Tibial nerve (tissue), 4 donors: ENCODE results near the gene UBL5. TPM values are rescaled to one million over a fixed set of nuclear protein-coding genes. Genes with fewer than 3 reads are reported as not detected.

ENCODE experiments used
- DNase-seq, 2 donors: peaks; one replicate each; pipeline ENCODE4 v3.0.0-alpha.2; 2019; ENCODE audit warnings: low spot score in 2 of 2
- H3K27ac ChIP-seq, 4 donors: fragments of 200-600 bp; sonication (generic) in 3 of 4; one replicate each; pipeline ENCODE4 v1.5.1; 2017 to 2019; ENCODE audit warnings: mild to moderate bottlenecking in 1 of 4
- H3K27me3 ChIP-seq, 2 donors: fragments of 200-600 bp; sonication (generic) in 1 of 2; one replicate each; pipeline versions ENCODE4 v1.5.1 to v1.6.0; 2017 to 2019
- H3K36me3 ChIP-seq, 3 donors: fragments of 200-600 bp; sonication (generic); one replicate each; pipeline ENCODE4 v1.5.1; 2018 to 2019
- H3K4me1 ChIP-seq, 4 donors: fragments of 200-600 bp; sonication (generic) in 3 of 4; one replicate each; pipeline ENCODE4 v1.5.1; 2017 to 2019
- H3K4me3 ChIP-seq, 4 donors: fragments of 200-600 bp; sonication (generic) in 3 of 4; one replicate each; pipeline ENCODE4 v1.5.1; 2017 to 2019; ENCODE audit warnings: mild to moderate bottlenecking in 1 of 4, moderate library complexity in 1 of 4
- H3K9me3 ChIP-seq, 4 donors: fragments of 200-600 bp; sonication (generic) in 3 of 4; one replicate each; pipeline ENCODE4 v1.5.1; 2017 to 2019
- EP300 ChIP-seq, 2 donors: sonication (generic); formaldehyde crosslinking; IDR thresholded peaks; one replicate each; pipeline ENCODE4 v1.6.1; 2017; ENCODE audit warnings: antibody characterized with exemption in 2 of 2, mild to moderate bottlenecking in 1 of 2
- POLR2A ChIP-seq, 2 donors: fragments of 450-650 bp; IDR thresholded peaks; one replicate each; pipeline ENCODE4 v1.6.1; 2017; ENCODE audit warnings: antibody characterized with exemption in 2 of 2, mild to moderate bottlenecking in 2 of 2, moderate library complexity in 2 of 2
- WGBS, 2 donors: methylation state at CpG; one replicate each; pipeline ENCODE4 v1.1.5; 2018; 5-methylcytosine and 5-hydroxymethylcytosine counted together
- total RNA-seq, 4 donors: library from RNA; depleted of rRNA; stranded (reverse); fragments of >200 nt; gene quantifications; one replicate each; pipeline ENCODE4 v1.1.0, GENCODE V29; 2016
- TF ChIP-seq, protein P1 (sequence below), 5 experiments: fragments of 200-600 bp in 3 of 5; fragments of 450-650 bp in 2 of 5; sonication (generic) in 3 of 5; IDR thresholded peaks; one replicate each; pipeline ENCODE4 v1.5.1; 2016 to 2019; ENCODE audit warnings: antibody characterized with exemption in 5 of 5, mild to moderate bottlenecking in 3 of 5, moderate library complexity in 2 of 5

The UBL5 gene
- total RNA-seq, 4 donors from 2014 or later = 349 to 599 (median 515) TPM

- no peaks in the 10 kb centered on the region for H3K27me3 ChIP-seq
- peaks cover 0 to 19% (median 0%) of the 10 kb centered on the region in 4 donors for H3K4me1 ChIP-seq
- DNase-seq = no peak
- H3K4me3 ChIP-seq = no peak overlapping the region
- H3K27ac ChIP-seq = no peak overlapping the region
- H3K36me3 ChIP-seq = peaks cover 0 to 67% (median 3%) of the 10 kb centered on the region in 3 donors
- H3K9me3 ChIP-seq = no peaks in the 10 kb centered on the region
- WGBS, 2 donors = 64% methylated on average over 2 of the region's 4 CpGs; no CpG with 5 or more reads in 1 of the 2 donors
- no peak for TF ChIP-seq EP300 (IDR thresholded peaks at IDR 0.05)
- TF ChIP-seq, protein P1, sequence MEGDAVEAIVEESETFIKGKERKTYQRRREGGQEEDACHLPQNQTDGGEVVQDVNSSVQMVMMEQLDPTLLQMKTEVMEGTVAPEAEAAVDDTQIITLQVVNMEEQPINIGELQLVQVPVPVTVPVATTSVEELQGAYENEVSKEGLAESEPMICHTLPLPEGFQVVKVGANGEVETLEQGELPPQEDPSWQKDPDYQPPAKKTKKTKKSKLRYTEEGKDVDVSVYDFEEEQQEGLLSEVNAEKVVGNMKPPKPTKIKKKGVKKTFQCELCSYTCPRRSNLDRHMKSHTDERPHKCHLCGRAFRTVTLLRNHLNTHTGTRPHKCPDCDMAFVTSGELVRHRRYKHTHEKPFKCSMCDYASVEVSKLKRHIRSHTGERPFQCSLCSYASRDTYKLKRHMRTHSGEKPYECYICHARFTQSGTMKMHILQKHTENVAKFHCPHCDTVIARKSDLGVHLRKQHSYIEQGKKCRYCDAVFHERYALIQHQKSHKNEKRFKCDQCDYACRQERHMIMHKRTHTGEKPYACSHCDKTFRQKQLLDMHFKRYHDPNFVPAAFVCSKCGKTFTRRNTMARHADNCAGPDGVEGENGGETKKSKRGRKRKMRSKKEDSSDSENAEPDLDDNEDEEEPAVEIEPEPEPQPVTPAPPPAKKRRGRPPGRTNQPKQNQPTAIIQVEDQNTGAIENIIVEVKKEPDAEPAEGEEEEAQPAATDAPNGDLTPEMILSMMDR (IDR thresholded peaks at IDR 0.05) = peak in 1 of 5 experiments; percentile 9
- TF ChIP-seq POLR2A (IDR thresholded peaks at IDR 0.05) = no peak
Observed at GRCh38 chr19:9848060-9848459, 20.3 kb downstream of the UBL5 start.

- H3K27ac ChIP-seq = no peak overlapping the region
- no peaks in the 10 kb centered on the region for H3K27me3 ChIP-seq
- H3K4me3 ChIP-seq = no peak overlapping the region
- peaks cover 0 to 60% (median 0%) of the 10 kb centered on the region in 3 donors for H3K36me3 ChIP-seq
- H3K9me3 ChIP-seq = no peaks in the 10 kb centered on the region
- DNase-seq = no peak
- TF ChIP-seq EP300 (IDR thresholded peaks at IDR 0.05) (no peak), POLR2A (IDR thresholded peaks at IDR 0.05) (no peak)
- TF ChIP-seq, protein P1 (IDR thresholded peaks at IDR 0.05) = no peak
- peaks cover 0 to 23% (median 0%) of the 10 kb centered on the region in 4 donors for H3K4me1 ChIP-seq
- 75 to 81% methylated on average over 17 to 19 of the region's 23 CpGs for WGBS, 2 donors
Observed at GRCh38 chr19:9848762-9849161, 21.0 kb downstream of the UBL5 start.

DNA sequence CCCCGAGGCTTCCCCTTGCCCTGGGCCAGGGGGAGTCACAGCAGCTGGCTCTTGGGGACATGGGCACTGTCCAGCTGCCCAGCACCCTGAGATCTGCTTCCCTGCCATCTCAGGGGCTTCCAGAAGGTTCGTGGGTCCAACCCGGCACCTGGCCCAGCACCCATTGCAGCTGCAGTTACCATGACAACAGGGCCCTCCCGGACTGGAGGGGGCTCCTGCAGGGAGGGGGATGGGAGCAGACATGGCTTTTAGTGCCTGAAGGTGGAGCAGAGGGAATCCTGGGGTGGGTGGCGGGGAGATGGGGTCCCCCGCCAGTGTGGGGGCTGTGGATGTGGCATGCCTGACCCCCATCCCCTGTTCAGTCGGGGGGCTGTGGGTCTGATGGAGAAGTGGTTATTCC lies 22.1 kb downstream of the UBL5 start:
- no peaks in the 10 kb centered on the region for H3K27me3 ChIP-seq
- 58 to 93% methylated on average over 3 to 5 of the region's 7 CpGs for WGBS, 2 donors
- H3K4me1 ChIP-seq = peaks cover 0 to 23% (median 0%) of the 10 kb centered on the region in 4 donors
- H3K27ac ChIP-seq = peak overlapping the region in 2 of 4 donors; percentile 0 to 51
- TF ChIP-seq, protein P1 (IDR thresholded peaks at IDR 0.05) = no peak
- TF ChIP-seq POLR2A (IDR thresholded peaks at IDR 0.05) (no peak), EP300 (IDR thresholded peaks at IDR 0.05) (no peak)
- H3K36me3 ChIP-seq = peaks cover 0 to 58% (median 0%) of the 10 kb centered on the region in 3 donors
- no peaks in the 10 kb centered on the region for H3K9me3 ChIP-seq
- no peak overlapping the region for H3K4me3 ChIP-seq
- DNase-seq = no peak

- WGBS, 2 donors = 48 to 56% methylated on average over 15 to 16 of the region's 19 CpGs
Observed at GRCh38 chr19:9850235-9850959, 22.7 kb downstream of the UBL5 start.

More at GRCh38 chr19:9850235-9850959, 22.7 kb downstream of the UBL5 start:
- Histone ChIP-seq H3K4me1 (peaks cover 0 to 23% (median 0%) of the 10 kb centered on the region in 4 donors), H3K4me3 (no peak overlapping the region), H3K9me3 (no peaks in the 10 kb centered on the region), H3K36me3 (peaks cover 0 to 52% (median 0%) of the 10 kb centered on the region in 3 donors), H3K27ac (peak overlapping the region in 2 of 4 donors; percentile 1 to 51), H3K27me3 (no peaks in the 10 kb centered on the region)
- TF ChIP-seq, protein P1 (IDR thresholded peaks at IDR 0.05) = no peak
- TF ChIP-seq EP300 (IDR thresholded peaks at IDR 0.05) = no peak
- TF ChIP-seq POLR2A (IDR thresholded peaks at IDR 0.05) = no peak
- DNase-seq = no peak
